Measurements from ENCODE around the gene KLLN.
"Not testable (repeated sequence)": the region's sequence is repeated elsewhere in the genome, so short reads cannot be mapped to it uniquely, and the experiment has no call there.

Gene KLLN

GRCh38 chr10:87841186-87841585, 22.1 kb downstream of the KLLN start:
- peaks cover 16% of the 10 kb centered on the region for H3K4me1 ChIP-seq (ENCODE audit: control insufficient read depth, insufficient read depth, low read length, unreplicated experiment)
- no peaks in the 10 kb centered on the region for H3K36me3 ChIP-seq (ENCODE audit: insufficient read depth, low read length)
- H3K4me3 ChIP-seq (ENCODE audit: low read depth, low read length): no peak overlapping the region
- no peak overlapping the region for H3K27ac ChIP-seq (ENCODE audit: low read depth, low read length)
- H3K27me3 ChIP-seq (ENCODE audit: insufficient read depth, low read length): no peaks in the 10 kb centered on the region
- H3K79me2 ChIP-seq (ENCODE audit: control insufficient read depth, insufficient read depth, low read length, unreplicated experiment): no peaks in the 10 kb centered on the region
- no peak overlapping the region for H2AFZ ChIP-seq (ENCODE audit: low read length, unreplicated experiment)

- no peaks in the 10 kb centered on the region for H3K27me3 ChIP-seq (ENCODE audit: insufficient read depth, low read length)
- peaks cover 4% of the 10 kb centered on the region for H3K4me1 ChIP-seq (ENCODE audit: control insufficient read depth, insufficient read depth, low read length, unreplicated experiment)
- H2AFZ ChIP-seq (ENCODE audit: low read length, unreplicated experiment): no peak overlapping the region
- no peak overlapping the region for H3K27ac ChIP-seq (ENCODE audit: low read depth, low read length)
- no peaks in the 10 kb centered on the region for H3K79me2 ChIP-seq (ENCODE audit: control insufficient read depth, insufficient read depth, low read length, unreplicated experiment)
- no peak overlapping the region for H3K4me3 ChIP-seq (ENCODE audit: low read depth, low read length)
- no peaks in the 10 kb centered on the region for H3K36me3 ChIP-seq (ENCODE audit: insufficient read depth, low read length)
Observed at GRCh38 chr10:87838650-87839049, 24.7 kb downstream of the KLLN start.

- Histone ChIP-seq H3K4me3 (ENCODE audit: low read depth, low read length) (no peak overlapping the region), H3K36me3 (ENCODE audit: insufficient read depth, low read length) (no peaks in the 10 kb centered on the region), H3K27ac (ENCODE audit: low read depth, low read length) (no peak overlapping the region), H2AFZ (ENCODE audit: low read length, unreplicated experiment) (no peak overlapping the region), H3K4me1 (ENCODE audit: control insufficient read depth, insufficient read depth, low read length, unreplicated experiment) (peaks cover 3% of the 10 kb centered on the region), H3K27me3 (ENCODE audit: insufficient read depth, low read length) (no peaks in the 10 kb centered on the region), H3K79me2 (ENCODE audit: control insufficient read depth, insufficient read depth, low read length, unreplicated experiment) (no peaks in the 10 kb centered on the region)
Observed at GRCh38 chr10:87837445-87837844, 25.9 kb downstream of the KLLN start.

GRCh38 chr10:87836098-87836497, 27.2 kb downstream of the KLLN start:
- H3K27me3 ChIP-seq (ENCODE audit: insufficient read depth, low read length): no peaks in the 10 kb centered on the region
- no peaks in the 10 kb centered on the region for H3K36me3 ChIP-seq (ENCODE audit: insufficient read depth, low read length)
- H3K27ac ChIP-seq (ENCODE audit: low read depth, low read length): no peak overlapping the region
- H3K4me1 ChIP-seq (ENCODE audit: control insufficient read depth, insufficient read depth, low read length, unreplicated experiment): no peaks in the 10 kb centered on the region
- no peaks in the 10 kb centered on the region for H3K79me2 ChIP-seq (ENCODE audit: control insufficient read depth, insufficient read depth, low read length, unreplicated experiment)
- H2AFZ ChIP-seq (ENCODE audit: low read length, unreplicated experiment): no peak overlapping the region
- H3K4me3 ChIP-seq (ENCODE audit: low read depth, low read length): no peak overlapping the region

- Histone ChIP-seq H3K27me3 (ENCODE audit: insufficient read depth, low read length) (no peaks in the 10 kb centered on the region), H3K4me1 (ENCODE audit: control insufficient read depth, insufficient read depth, low read length, unreplicated experiment) (no peaks in the 10 kb centered on the region), H3K4me3 (ENCODE audit: low read depth, low read length) (no peak overlapping the region), H3K36me3 (ENCODE audit: insufficient read depth, low read length) (no peaks in the 10 kb centered on the region), H3K79me2 (ENCODE audit: control insufficient read depth, insufficient read depth, low read length, unreplicated experiment) (no peaks in the 10 kb centered on the region), H3K27ac (ENCODE audit: low read depth, low read length) (no peak overlapping the region), H2AFZ (ENCODE audit: low read length, unreplicated experiment) (no peak overlapping the region)
Observed at GRCh38 chr10:87829986-87830729, 33.2 kb downstream of the KLLN start.

- not testable (repeated sequence) for H2AFZ ChIP-seq (ENCODE audit: low read length, unreplicated experiment); H3K4me1 ChIP-seq (ENCODE audit: control insufficient read depth, insufficient read depth, low read length, unreplicated experiment); H3K36me3 ChIP-seq (ENCODE audit: insufficient read depth, low read length); H3K4me3 ChIP-seq (ENCODE audit: low read depth, low read length); H3K27me3 ChIP-seq (ENCODE audit: insufficient read depth, low read length); H3K79me2 ChIP-seq (ENCODE audit: control insufficient read depth, insufficient read depth, low read length, unreplicated experiment); H3K27ac ChIP-seq (ENCODE audit: low read depth, low read length)
Observed at GRCh38 chr10:87829051-87829450, 34.3 kb downstream of the KLLN start.

GRCh38 chr10:87827681-87828080, 35.7 kb downstream of the KLLN start:
- H3K36me3 ChIP-seq (ENCODE audit: insufficient read depth, low read length): no peaks in the 10 kb centered on the region
- H3K4me3 ChIP-seq (ENCODE audit: low read depth, low read length): no peak overlapping the region
- no peaks in the 10 kb centered on the region for H3K27me3 ChIP-seq (ENCODE audit: insufficient read depth, low read length)
- H3K4me1 ChIP-seq (ENCODE audit: control insufficient read depth, insufficient read depth, low read length, unreplicated experiment): no peaks in the 10 kb centered on the region
- no peak overlapping the region for H2AFZ ChIP-seq (ENCODE audit: low read length, unreplicated experiment)
- H3K79me2 ChIP-seq (ENCODE audit: control insufficient read depth, insufficient read depth, low read length, unreplicated experiment): no peaks in the 10 kb centered on the region
- no peak overlapping the region for H3K27ac ChIP-seq (ENCODE audit: low read depth, low read length)

GRCh38 chr10:87826653-87827052, 36.7 kb downstream of the KLLN start:
- Histone ChIP-seq H3K79me2 (ENCODE audit: control insufficient read depth, insufficient read depth, low read length, unreplicated experiment) (no peaks in the 10 kb centered on the region), H3K36me3 (ENCODE audit: insufficient read depth, low read length) (no peaks in the 10 kb centered on the region), H3K4me1 (ENCODE audit: control insufficient read depth, insufficient read depth, low read length, unreplicated experiment) (no peaks in the 10 kb centered on the region), H3K27ac (ENCODE audit: low read depth, low read length) (no peak overlapping the region), H2AFZ (ENCODE audit: low read length, unreplicated experiment) (no peak overlapping the region), H3K27me3 (ENCODE audit: insufficient read depth, low read length) (no peaks in the 10 kb centered on the region), H3K4me3 (ENCODE audit: low read depth, low read length) (no peak overlapping the region)

GRCh38 chr10:87819289-87819585, 44.1 kb downstream of the KLLN start:
- Histone ChIP-seq H3K36me3 (ENCODE audit: insufficient read depth, low read length) (peaks cover 5% of the 10 kb centered on the region), H3K4me3 (ENCODE audit: low read depth, low read length) (no peak overlapping the region), H3K79me2 (ENCODE audit: control insufficient read depth, insufficient read depth, low read length, unreplicated experiment) (peaks cover 37% of the 10 kb centered on the region), H2AFZ (ENCODE audit: low read length, unreplicated experiment) (no peak overlapping the region), H3K27ac (ENCODE audit: low read depth, low read length) (no peak overlapping the region), H3K4me1 (ENCODE audit: control insufficient read depth, insufficient read depth, low read length, unreplicated experiment) (peaks cover 11% of the 10 kb centered on the region), H3K27me3 (ENCODE audit: insufficient read depth, low read length) (no peaks in the 10 kb centered on the region)

GRCh38 chr10:87818505-87819288, 44.6 kb downstream of the KLLN start:
- Histone ChIP-seq H2AFZ (ENCODE audit: low read length, unreplicated experiment) (peak overlapping the region; percentile 95), H3K4me1 (ENCODE audit: control insufficient read depth, insufficient read depth, low read length, unreplicated experiment) (peaks cover 11% of the 10 kb centered on the region), H3K27me3 (ENCODE audit: insufficient read depth, low read length) (no peaks in the 10 kb centered on the region), H3K79me2 (ENCODE audit: control insufficient read depth, insufficient read depth, low read length, unreplicated experiment) (peaks cover 42% of the 10 kb centered on the region), H3K36me3 (ENCODE audit: insufficient read depth, low read length) (peaks cover 10% of the 10 kb centered on the region), H3K4me3 (ENCODE audit: low read depth, low read length) (peak overlapping the region; percentile 81), H3K27ac (ENCODE audit: low read depth, low read length) (no peak overlapping the region)
